ENCODE results near the gene GJC1. TPM values are rescaled to one million over a fixed set of nuclear protein-coding genes. Genes with fewer than 3 reads are reported as not detected.

The GJC1 gene
- total and polyA plus RNA-seq, 9 of the 15 experiments (the other 6 are each of a cell fraction or from before 2014, with no cell fraction given): 0.04 to 1.4 (median 0.18) TPM; not detected in 1

DNA sequence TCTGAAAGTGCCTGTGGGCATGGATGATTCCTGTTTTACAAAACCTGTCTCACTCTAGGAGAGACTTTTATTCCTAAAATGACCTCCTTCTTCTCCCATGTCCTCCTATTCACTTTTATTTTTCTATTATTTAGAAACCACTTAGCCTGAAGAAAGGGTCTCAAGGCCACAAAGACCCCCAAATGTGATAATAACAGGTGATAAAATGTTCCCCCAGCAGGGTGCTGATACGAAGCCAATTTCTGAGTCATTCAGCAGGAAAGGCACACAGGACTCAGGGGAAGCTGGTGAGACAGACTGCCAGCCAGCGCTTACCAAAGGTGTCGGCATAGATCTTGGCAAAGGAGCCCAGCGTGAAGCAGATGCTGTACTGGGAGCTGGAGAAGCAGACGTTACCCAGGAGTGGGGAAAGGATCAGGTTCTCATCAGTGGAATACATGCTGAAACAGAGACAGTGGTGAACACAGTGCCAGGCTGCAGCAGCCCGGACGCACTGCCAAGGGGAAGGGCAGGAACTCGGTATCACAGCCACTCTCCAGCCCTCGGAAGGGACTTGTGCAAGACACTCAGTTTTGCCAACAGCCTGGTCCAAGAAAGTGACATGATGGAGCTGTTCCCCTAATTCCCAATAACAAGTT is 42.2 kb upstream of the GJC1 start:
- H3K9me1 ChIP-seq (ENCODE audit: control insufficient read depth, insufficient read depth, low read length): no peaks in the 10 kb centered on the region
- H3K4me1 ChIP-seq (replicated peaks in 1 of 2; ENCODE audit: control insufficient read depth in 2 of 2, insufficient read depth in 2 of 2, low read length in 2 of 2): no peaks in the 10 kb centered on the region
- no TSS peak for BruUV-seq (replicated peaks)
- no peak overlapping the region for H3K27ac ChIP-seq (ENCODE audit: extremely low read depth, low read depth, low read length)
- intact Hi-C loops (cut with micrococcal nuclease) (no loop called here), in situ Hi-C loops (cut with MboI) (no loop called here)
- ChIA-PET CTCF (ENCODE audit: low intra/inter-chr PET ratio) (no interaction called here), POLR2A (interaction anchor here (0.6 to 0.7 kb wide), 2 partner anchors 12 to 119 kb away, joined by 3 read pairs; no protein-coding TSS in a partner anchor)
- TF ChIP-seq MXI1 (IDR thresholded peaks at IDR 0.05; ENCODE audit: low read depth, low read length): no peak
- TF ChIP-seq CTBP1 (IDR thresholded peaks at IDR 0.05; ENCODE audit: borderline replicate concordance): no peak
- no peak for TF ChIP-seq ETV1 (tag; conservative IDR thresholded peaks at IDR 0.05; ENCODE audit: low read depth)
- TF ChIP-seq ZNF324 (CRISPR knock-in tag; IDR thresholded peaks at IDR 0.05): no peak
- TF ChIP-seq ILK (tag; IDR thresholded peaks at IDR 0.05; ENCODE audit: borderline replicate concordance, low read depth): no peak
- no peak for TF ChIP-seq ZNF212 (CRISPR knock-in tag; IDR thresholded peaks at IDR 0.05)
- TF ChIP-seq HLTF (IDR thresholded peaks at IDR 0.05): no peak
- TF ChIP-seq HNRNPUL1 (IDR thresholded peaks at IDR 0.05; ENCODE audit: low read length): no peak
- ATAC-seq (no peak), FAIRE-seq (no peak), DNase-seq (ENCODE audit: extremely low read depth in 1 of 4, low spot score in 3 of 4) (no peak)
- peaks cover 82% of the 10 kb centered on the region for H3K36me3 ChIP-seq (ENCODE audit: control insufficient read depth, insufficient read depth, low read length)
- H3K4me3 ChIP-seq: no peak overlapping the region
- H4K20me1 ChIP-seq (replicated peaks; ENCODE audit: control insufficient read depth, insufficient read depth, low read length): no peaks in the 10 kb centered on the region
- no peaks in the 10 kb centered on the region for H3K9me3 ChIP-seq (replicated peaks; ENCODE audit: control insufficient read depth, insufficient read depth, low read depth, low read length)
- no peaks in the 10 kb centered on the region for H3K27me3 ChIP-seq (ENCODE audit: control insufficient read depth in 2 of 2, insufficient read depth in 2 of 2, low read length in 2 of 2)
- H3K4me2 ChIP-seq (ENCODE audit: insufficient read depth, low read length): no peak overlapping the region
- no peaks in the 10 kb centered on the region for H3K79me2 ChIP-seq (ENCODE audit: control insufficient read depth, insufficient read depth, low read length)
- 93% methylated on average over 9 of the region's 9 CpGs for WGBS (ENCODE audit: insufficient coverage, low coverage, missing lambda C conversion rate)
- no peak overlapping the region for H3K9ac ChIP-seq (ENCODE audit: insufficient read depth in 1 of 2, low read depth in 2 of 2, low read length in 2 of 2)
- H2AFZ ChIP-seq (ENCODE audit: low read depth, low read length): no peak overlapping the region
